OCI-LY7 (cell line): ENCODE measurements around the gene EVC.

Experiments
- CTCF ChIP-seq: fragments of 200-600 bp; sonication (generic); conservative IDR thresholded peaks from 2 replicates; pipeline ENCODE4 v1.5.1; 2014; ENCODE audit warnings: mild to moderate bottlenecking, antibody characterized with exemption, low read length, moderate library complexity, mixed read lengths
- EZH2phosphoT487 ChIP-seq: fragments of 200-600 bp; sonication (generic); IDR thresholded peaks from 2 replicates; pipeline ENCODE4 v1.6.1; 2018; ENCODE audit warnings: low read depth, borderline replicate concordance, mild to moderate bottlenecking, mixed run types, antibody characterized with exemption, low read length, moderate library complexity, mixed read lengths

- TF ChIP-seq CTCF (no peak), EZH2phosphoT487 (no peak)
These were observed 72.5 kb downstream of the EVC start for GRCh38 chr4:5783486-5783885.
